ENCODE measurements around the gene MACROD2. TPM values are rescaled to one million over a fixed set of nuclear protein-coding genes. Genes with fewer than 3 reads are reported as not detected.
A peak's percentile ranks its signal among the peaks of the same experiment; 100 is the strongest.

Gene MACROD2
- total RNA-seq, 1 donor from 2014 or later: 2.5 TPM

DNA sequence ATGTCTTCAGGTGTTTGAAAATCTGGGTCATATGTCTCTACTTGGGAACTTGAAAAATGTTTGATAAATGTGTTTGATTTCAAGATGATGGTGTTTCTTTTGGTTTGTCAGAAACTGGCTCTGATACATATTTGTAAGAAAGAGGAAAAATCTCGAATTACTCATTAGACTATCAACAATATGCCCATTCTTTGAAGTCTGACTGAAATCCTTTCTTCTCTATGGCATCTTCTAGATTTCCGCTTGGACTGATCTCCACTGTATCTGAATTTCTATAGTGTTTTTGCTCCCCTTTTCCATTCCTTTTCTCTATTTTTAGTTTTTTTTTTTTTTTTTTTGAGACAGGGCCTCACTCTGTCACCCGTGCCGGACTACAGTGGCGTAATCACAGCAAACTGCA, 1481.5 kb downstream of the MACROD2 start:
- Mint-ChIP-seq H3K4me1 (ENCODE audit: unreplicated experiment) (peaks cover 6% of the 10 kb centered on the region), H3K4me3 (ENCODE audit: unreplicated experiment) (no peak overlapping the region), H3K9me3 (ENCODE audit: unreplicated experiment) (no peaks in the 10 kb centered on the region), H3K27me3 (ENCODE audit: unreplicated experiment) (no peaks in the 10 kb centered on the region), H3K36me3 (ENCODE audit: unreplicated experiment) (no peaks in the 10 kb centered on the region), H3K27ac (ENCODE audit: unreplicated experiment) (no peak overlapping the region)
- no peak for DNase-seq (ENCODE audit: extremely low spot score, unreplicated experiment)
- TF ChIP-seq, protein P1, sequence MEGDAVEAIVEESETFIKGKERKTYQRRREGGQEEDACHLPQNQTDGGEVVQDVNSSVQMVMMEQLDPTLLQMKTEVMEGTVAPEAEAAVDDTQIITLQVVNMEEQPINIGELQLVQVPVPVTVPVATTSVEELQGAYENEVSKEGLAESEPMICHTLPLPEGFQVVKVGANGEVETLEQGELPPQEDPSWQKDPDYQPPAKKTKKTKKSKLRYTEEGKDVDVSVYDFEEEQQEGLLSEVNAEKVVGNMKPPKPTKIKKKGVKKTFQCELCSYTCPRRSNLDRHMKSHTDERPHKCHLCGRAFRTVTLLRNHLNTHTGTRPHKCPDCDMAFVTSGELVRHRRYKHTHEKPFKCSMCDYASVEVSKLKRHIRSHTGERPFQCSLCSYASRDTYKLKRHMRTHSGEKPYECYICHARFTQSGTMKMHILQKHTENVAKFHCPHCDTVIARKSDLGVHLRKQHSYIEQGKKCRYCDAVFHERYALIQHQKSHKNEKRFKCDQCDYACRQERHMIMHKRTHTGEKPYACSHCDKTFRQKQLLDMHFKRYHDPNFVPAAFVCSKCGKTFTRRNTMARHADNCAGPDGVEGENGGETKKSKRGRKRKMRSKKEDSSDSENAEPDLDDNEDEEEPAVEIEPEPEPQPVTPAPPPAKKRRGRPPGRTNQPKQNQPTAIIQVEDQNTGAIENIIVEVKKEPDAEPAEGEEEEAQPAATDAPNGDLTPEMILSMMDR (IDR thresholded peaks at IDR 0.05): no peak

DNA sequence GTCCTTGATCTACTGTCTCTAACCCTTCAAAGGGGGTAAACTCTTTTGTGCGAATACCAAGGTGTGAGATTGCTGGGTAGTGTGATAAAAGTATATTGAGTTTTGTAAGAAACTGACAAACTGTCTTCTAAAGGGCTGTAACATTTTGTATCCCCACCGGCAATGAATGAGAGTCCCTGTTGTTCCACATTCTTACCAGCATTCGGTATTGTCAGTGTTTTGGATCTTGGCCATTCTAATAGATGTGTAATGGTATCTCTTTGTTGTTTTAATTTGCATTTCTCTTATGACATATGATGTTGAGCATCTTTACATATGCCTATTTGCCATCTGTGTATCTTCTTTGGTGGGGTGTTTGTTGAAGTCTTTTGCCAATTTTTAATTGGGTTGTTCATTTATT, 1487.2 kb downstream of the MACROD2 start:
- Mint-ChIP-seq H3K36me3 (ENCODE audit: unreplicated experiment) (no peaks in the 10 kb centered on the region), H3K9me3 (ENCODE audit: unreplicated experiment) (peaks cover 3% of the 10 kb centered on the region), H3K4me1 (ENCODE audit: unreplicated experiment) (peaks cover 11% of the 10 kb centered on the region), H3K27ac (ENCODE audit: unreplicated experiment) (no peak overlapping the region), H3K27me3 (ENCODE audit: unreplicated experiment) (no peaks in the 10 kb centered on the region), H3K4me3 (ENCODE audit: unreplicated experiment) (no peak overlapping the region)
- DNase-seq (ENCODE audit: extremely low spot score, unreplicated experiment): no peak
- TF ChIP-seq, protein P1 (IDR thresholded peaks at IDR 0.05): peak; percentile 12

DNA sequence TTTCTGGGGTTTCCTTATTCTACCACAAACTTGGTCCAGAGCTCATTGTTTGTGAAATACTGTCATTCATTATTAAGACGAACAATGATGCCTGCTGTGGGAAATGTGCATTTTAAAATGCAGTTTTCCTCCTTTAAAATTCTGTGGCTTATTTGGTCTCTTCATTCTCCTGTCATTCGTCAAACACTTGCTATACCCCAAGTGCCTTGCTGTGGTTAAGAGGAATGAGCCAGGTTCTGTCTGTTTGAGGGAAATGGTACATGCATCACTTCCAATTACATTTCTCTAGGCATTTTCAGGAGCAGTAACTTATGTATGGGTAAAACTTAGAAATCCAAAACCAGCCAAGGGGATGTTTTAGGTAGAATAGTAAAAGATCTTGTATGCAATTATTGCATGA, 1490.2 kb downstream of the MACROD2 start:
- TF ChIP-seq, protein P1 (IDR thresholded peaks at IDR 0.05): no peak
- no peak overlapping the region for H3K4me3 Mint-ChIP-seq (ENCODE audit: unreplicated experiment)

DNA sequence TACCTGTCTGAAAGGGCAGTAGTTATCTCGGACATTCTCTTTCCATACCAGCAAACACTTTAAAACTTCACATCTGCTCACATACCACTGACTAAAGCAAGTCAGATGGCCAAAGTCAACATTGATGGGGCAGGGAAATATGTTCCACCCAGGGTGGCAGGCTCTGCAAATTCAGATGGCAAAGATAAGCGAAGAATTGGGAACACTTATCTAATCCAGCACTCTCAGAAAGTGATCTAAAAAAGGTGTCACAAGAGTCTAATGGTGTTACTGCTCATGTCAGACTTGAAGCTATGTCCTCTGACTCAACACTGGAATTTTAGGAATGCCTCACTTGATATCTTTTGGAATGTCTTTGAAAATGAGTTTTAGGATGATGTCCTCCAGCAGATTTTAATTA, 1491.7 kb downstream of the MACROD2 start:
- Mint-ChIP-seq H3K27ac (ENCODE audit: unreplicated experiment) (no peak overlapping the region), H3K27me3 (ENCODE audit: unreplicated experiment) (no peaks in the 10 kb centered on the region), H3K4me1 (ENCODE audit: unreplicated experiment) (peaks cover 14% of the 10 kb centered on the region)

More for the DNA sequence above, 1490.2 kb downstream of the MACROD2 start:
- DNase-seq (ENCODE audit: extremely low spot score, unreplicated experiment): no peak
- Mint-ChIP-seq H3K27me3 (ENCODE audit: unreplicated experiment) (no peaks in the 10 kb centered on the region), H3K4me1 (ENCODE audit: unreplicated experiment) (peaks cover 14% of the 10 kb centered on the region), H3K9me3 (ENCODE audit: unreplicated experiment) (peaks cover 3% of the 10 kb centered on the region), H3K36me3 (ENCODE audit: unreplicated experiment) (no peaks in the 10 kb centered on the region), H3K27ac (ENCODE audit: unreplicated experiment) (no peak overlapping the region)

DNA sequence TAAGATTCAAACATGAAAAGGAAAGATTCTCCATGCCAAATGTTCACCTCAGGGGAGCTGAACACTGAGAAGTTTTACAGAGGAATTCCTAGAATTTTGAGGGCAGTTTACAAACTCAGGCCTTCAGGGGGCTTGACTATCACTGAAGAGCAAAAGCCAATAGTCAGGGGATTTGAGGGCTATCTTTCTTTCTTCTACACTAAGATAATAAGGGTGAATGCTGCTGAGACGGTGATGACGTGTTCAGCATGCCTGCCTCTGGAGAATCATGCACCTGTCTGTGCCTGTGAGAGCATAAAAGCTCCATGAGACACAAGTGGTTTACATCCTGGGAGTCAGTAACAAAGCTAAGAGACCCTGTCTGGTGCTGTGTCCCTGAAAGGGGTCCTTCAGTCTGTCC, 1492.4 kb downstream of the MACROD2 start:
- peaks cover 14% of the 10 kb centered on the region for H3K4me1 Mint-ChIP-seq (ENCODE audit: unreplicated experiment)
- H3K36me3 Mint-ChIP-seq (ENCODE audit: unreplicated experiment): no peaks in the 10 kb centered on the region
- no peaks in the 10 kb centered on the region for H3K27me3 Mint-ChIP-seq (ENCODE audit: unreplicated experiment)
- DNase-seq (ENCODE audit: extremely low spot score, unreplicated experiment): no peak
- H3K27ac Mint-ChIP-seq (ENCODE audit: unreplicated experiment): no peak overlapping the region
- H3K4me3 Mint-ChIP-seq (ENCODE audit: unreplicated experiment): no peak overlapping the region
- TF ChIP-seq, protein P1 (IDR thresholded peaks at IDR 0.05): no peak
- H3K9me3 Mint-ChIP-seq (ENCODE audit: unreplicated experiment): peaks cover 3% of the 10 kb centered on the region

More for the DNA sequence above, 1491.7 kb downstream of the MACROD2 start:
- no peak for DNase-seq (ENCODE audit: extremely low spot score, unreplicated experiment)
- H3K9me3 Mint-ChIP-seq (ENCODE audit: unreplicated experiment): peaks cover 3% of the 10 kb centered on the region
- TF ChIP-seq, protein P1 (IDR thresholded peaks at IDR 0.05): no peak
- H3K36me3 Mint-ChIP-seq (ENCODE audit: unreplicated experiment): no peaks in the 10 kb centered on the region
- no peak overlapping the region for H3K4me3 Mint-ChIP-seq (ENCODE audit: unreplicated experiment)

Data from osteocyte (in vitro differentiated cells).